CD4-positive, alpha-beta memory T cell (primary cell): ENCODE measurements around the gene SLC35F3. TPM values are rescaled to one million over a fixed set of nuclear protein-coding genes. Genes with fewer than 3 reads are reported as not detected.

Experiments
- CTCF ChIA-PET: fragments of 350-600 bp; sonication (Branson Sonifier 250); formaldehyde crosslinking; loops from one replicate; lab custom pipeline; 2021; ENCODE audit warnings: inconsistent platforms; ENCODE audit not compliant: partially characterized antibody; lab: Charles Lee
- POLR2A ChIA-PET: fragments of 350-600 bp; sonication (Branson Sonifier 250); formaldehyde crosslinking; loops from one replicate; lab custom pipeline; 2021; ENCODE audit not compliant: partially characterized antibody; lab: Charles Lee
- DNase-seq, 5 donors: peaks; one replicate each; pipeline versions ENCODE4 v3.0.0 to v3.0.0-alpha.2; 2020 to 2022; ENCODE audit warnings: mixed read lengths in 1 of 5
- H3K27ac ChIP-seq: one replicate; pipeline ENCODE4 v1.7.0; 2013; ENCODE audit warnings: low read depth, low read length
- H3K27me3 ChIP-seq: 2 replicates; pipeline ENCODE4 v1.7.0; 2013; ENCODE audit warnings: mild to moderate bottlenecking, low read length, moderate library complexity; ENCODE audit not compliant: insufficient read depth
- H3K36me3 ChIP-seq: 2 replicates; pipeline ENCODE4 v1.7.0; 2013; ENCODE audit warnings: mild to moderate bottlenecking, low read length, moderate library complexity; ENCODE audit not compliant: insufficient read depth
- H3K4me1 ChIP-seq: 2 replicates; pipeline ENCODE4 v1.7.0; 2013; ENCODE audit warnings: mild to moderate bottlenecking, low read length, moderate library complexity; ENCODE audit not compliant: insufficient read depth
- H3K4me3 ChIP-seq, 2 donors: one replicate each; pipeline ENCODE4 v1.7.0; 2013; ENCODE audit warnings: low read length in 2 of 2, mild to moderate bottlenecking in 1 of 2
- H3K9me3 ChIP-seq, 2 donors: one replicate each; pipeline ENCODE4 v1.7.0; 2013; ENCODE audit warnings: low read length in 2 of 2, control low read depth in 1 of 2; ENCODE audit not compliant: control insufficient read depth in 1 of 2
- H3K27ac Mint-ChIP-seq, 7 donors: one replicate each; pipeline ENCODE4 v1.8.0; 2020 to 2021; ENCODE audit warnings: mixed read lengths in 7 of 7, mild to moderate bottlenecking in 6 of 7, inconsistent platforms in 3 of 7, moderate library complexity in 3 of 7
- H3K27me3 Mint-ChIP-seq, 2 donors: one replicate each; pipeline ENCODE4 v1.8.0; 2020 to 2021; ENCODE audit warnings: mixed read lengths in 2 of 2
- H3K36me3 Mint-ChIP-seq, 2 donors: one replicate each; pipeline ENCODE4 v1.8.0; 2020 to 2021; ENCODE audit warnings: mixed read lengths in 2 of 2, inconsistent platforms in 1 of 2, mild to moderate bottlenecking in 1 of 2
- H3K4me1 Mint-ChIP-seq, 4 donors: one replicate each; pipeline ENCODE4 v1.8.0; 2020 to 2021; ENCODE audit warnings: mixed read lengths in 4 of 4, mild to moderate bottlenecking in 1 of 4
- H3K4me3 Mint-ChIP-seq, 8 donors: one replicate each; pipeline ENCODE4 v1.8.0; 2020 to 2021; ENCODE audit warnings: mixed read lengths in 8 of 8, mild to moderate bottlenecking in 7 of 8, moderate library complexity in 6 of 8, inconsistent platforms in 3 of 8
- H3K9me3 Mint-ChIP-seq, 8 donors: one replicate each; pipeline ENCODE4 v1.8.0; 2020 to 2021; ENCODE audit warnings: mixed read lengths in 8 of 8, mild to moderate bottlenecking in 5 of 8, inconsistent platforms in 3 of 8, moderate library complexity in 1 of 8
- intact Hi-C: fragments of 100-400 bp; cut with micrococcal nuclease; formaldehyde crosslinking; loops from one replicate; pipeline ENCODE4 v1.15.1; 2023
- polyA plus RNA-seq, 2 donors: library from polyadenylated mRNA; unstranded; fragments of 300-500 nt; fragmentation: Illumina TruSeq; gene quantifications; one replicate each; pipeline ENCODE4 v1.2.3, GENCODE V29; 2021
- total RNA-seq, 2 experiments: library from RNA; stranded (reverse); gene quantifications; one replicate each; pipeline ENCODE4 v1.2.3, GENCODE V29; 2021

SLC35F3 gene
- total and polyA plus RNA-seq, 4 experiments from 2014 or later = 0.12 to 0.84 TPM; not detected in 2

GRCh38 chr1:234168061-234168724, 263.7 kb downstream of the SLC35F3 start:
- intact Hi-C loops = no loop called here
- Histone ChIP-seq H3K27me3 (no peaks in the 10 kb centered on the region), H3K9me3 (no peaks in the 10 kb centered on the region), H3K27ac (no peak overlapping the region), H3K36me3 (no peaks in the 10 kb centered on the region), H3K4me3 (no peak overlapping the region), H3K4me1 (peaks cover 19% of the 10 kb centered on the region)
- ChIA-PET POLR2A (no interaction called here), CTCF (no interaction called here)
- Mint-ChIP-seq H3K4me1 (peaks cover 5 to 32% (median 22%) of the 10 kb centered on the region in 4 donors), H3K27ac (no peak overlapping the region), H3K4me3 (no peak overlapping the region), H3K27me3 (peaks cover 0 to 4% of the 10 kb centered on the region in 2 donors), H3K36me3 (no peaks in the 10 kb centered on the region), H3K9me3 (no peaks in the 10 kb centered on the region)
- no peak for DNase-seq

- POLR2A ChIA-PET = no interaction called here
- Mint-ChIP-seq H3K4me1 (peaks cover 5 to 29% (median 19%) of the 10 kb centered on the region in 4 donors), H3K27me3 (peaks cover 0 to 4% of the 10 kb centered on the region in 2 donors), H3K4me3 (no peak overlapping the region), H3K36me3 (no peaks in the 10 kb centered on the region), H3K27ac (no peak overlapping the region), H3K9me3 (no peaks in the 10 kb centered on the region)
- no peak overlapping the region for H3K27ac ChIP-seq
- peaks cover 19% of the 10 kb centered on the region for H3K4me1 ChIP-seq
- no peak overlapping the region for H3K4me3 ChIP-seq
- DNase-seq = no peak
- no peaks in the 10 kb centered on the region for H3K9me3 ChIP-seq
- H3K36me3 ChIP-seq = no peaks in the 10 kb centered on the region
- intact Hi-C loops = no loop called here
- CTCF ChIA-PET = no interaction called here
- no peaks in the 10 kb centered on the region for H3K27me3 ChIP-seq
These were observed 264.8 kb downstream of the SLC35F3 start for GRCh38 chr1:234169161-234169849.

GRCh38 chr1:234170067-234170466, 265.6 kb downstream of the SLC35F3 start:
- H3K4me3 Mint-ChIP-seq = peak overlapping the region in 2 of 8 donors; percentile 49 to 58
- POLR2A ChIA-PET = no interaction called here

GRCh38 chr1:234170622-234171021, 266.1 kb downstream of the SLC35F3 start:
- DNase-seq = peak in 2 of 5 donors; percentile 1 to 8
- Mint-ChIP-seq H3K27ac (peak overlapping the region in 2 of 7 donors; percentile 52 to 57), H3K4me1 (peaks cover 5 to 22% (median 16%) of the 10 kb centered on the region in 4 donors), H3K4me3 (peak overlapping the region in 6 of 8 donors; percentile 33 to 62 (median 47)), H3K9me3 (no peaks in the 10 kb centered on the region), H3K27me3 (peaks cover 0 to 9% of the 10 kb centered on the region in 2 donors), H3K36me3 (no peaks in the 10 kb centered on the region)
- Histone ChIP-seq H3K27ac (no peak overlapping the region), H3K4me1 (peaks cover 19% of the 10 kb centered on the region), H3K9me3 (no peaks in the 10 kb centered on the region), H3K27me3 (no peaks in the 10 kb centered on the region), H3K36me3 (no peaks in the 10 kb centered on the region), H3K4me3 (no peak overlapping the region)
- ChIA-PET POLR2A (no interaction called here), CTCF (interaction anchor here (0.6 kb wide), 1 partner anchor 155 kb away, joined by 3 read pairs; no protein-coding TSS in a partner anchor)
- intact Hi-C loops = no loop called here

More at GRCh38 chr1:234170067-234170466, 265.6 kb downstream of the SLC35F3 start:
- Histone ChIP-seq H3K36me3 (no peaks in the 10 kb centered on the region), H3K27ac (no peak overlapping the region), H3K9me3 (no peaks in the 10 kb centered on the region), H3K27me3 (no peaks in the 10 kb centered on the region), H3K4me3 (no peak overlapping the region), H3K4me1 (peaks cover 19% of the 10 kb centered on the region)
- H3K4me1 Mint-ChIP-seq = peaks cover 5 to 22% (median 16%) of the 10 kb centered on the region in 4 donors
- H3K9me3 Mint-ChIP-seq = no peaks in the 10 kb centered on the region
- H3K27ac Mint-ChIP-seq = no peak overlapping the region
- peaks cover 0 to 9% of the 10 kb centered on the region in 2 donors for H3K27me3 Mint-ChIP-seq
- H3K36me3 Mint-ChIP-seq = no peaks in the 10 kb centered on the region
- intact Hi-C loops = no loop called here
- CTCF ChIA-PET = interaction anchor here (0.6 kb wide), 1 partner anchor 156 kb away, joined by 3 read pairs; no protein-coding TSS in a partner anchor
- no peak for DNase-seq

- intact Hi-C loops = no loop called here
- CTCF ChIA-PET = interaction anchor here (0.6 kb wide), 1 partner anchor 53 kb away, joined by 3 read pairs; no protein-coding TSS in a partner anchor
- no peak overlapping the region for H3K4me3 Mint-ChIP-seq
These were observed 269.5 kb downstream of the SLC35F3 start for GRCh38 chr1:234173968-234174367.

GRCh38 chr1:234175363-234175762, 270.9 kb downstream of the SLC35F3 start:
- intact Hi-C loops = no loop called here

More at GRCh38 chr1:234173968-234174367, 269.5 kb downstream of the SLC35F3 start:
- no peak overlapping the region for H3K27ac ChIP-seq
- H3K9me3 ChIP-seq = no peaks in the 10 kb centered on the region
- POLR2A ChIA-PET = no interaction called here
- H3K4me1 Mint-ChIP-seq = peaks cover 5 to 22% (median 15%) of the 10 kb centered on the region in 4 donors
- peaks cover 0 to 11% (median 6%) of the 10 kb centered on the region in 8 donors for H3K9me3 Mint-ChIP-seq
- no peaks in the 10 kb centered on the region for H3K36me3 ChIP-seq
- no peak overlapping the region for H3K4me3 ChIP-seq
- no peak for DNase-seq
- peaks cover 4 to 22% of the 10 kb centered on the region in 2 donors for H3K27me3 Mint-ChIP-seq
- H3K4me1 ChIP-seq = peaks cover 19% of the 10 kb centered on the region
- H3K27me3 ChIP-seq = no peaks in the 10 kb centered on the region
- H3K27ac Mint-ChIP-seq = no peak overlapping the region
- H3K36me3 Mint-ChIP-seq = peaks cover 0 to 3% of the 10 kb centered on the region in 2 donors

GRCh38 chr1:234176000-234176399, 271.5 kb downstream of the SLC35F3 start:
- Mint-ChIP-seq H3K4me3 (no peak overlapping the region), H3K27ac (no peak overlapping the region), H3K27me3 (peaks cover 8 to 33% of the 10 kb centered on the region in 2 donors), H3K9me3 (peaks cover 0 to 11% (median 6%) of the 10 kb centered on the region in 8 donors), H3K4me1 (peaks cover 0 to 11% (median 5%) of the 10 kb centered on the region in 4 donors), H3K36me3 (peaks cover 0 to 3% of the 10 kb centered on the region in 2 donors)
- no peak for DNase-seq
- intact Hi-C loops = no loop called here
- H3K9me3 ChIP-seq = no peaks in the 10 kb centered on the region
- no peaks in the 10 kb centered on the region for H3K36me3 ChIP-seq
- H3K27me3 ChIP-seq = no peaks in the 10 kb centered on the region
- CTCF ChIA-PET = no interaction called here
- no peak overlapping the region for H3K4me3 ChIP-seq
- peaks cover 9% of the 10 kb centered on the region for H3K4me1 ChIP-seq
- POLR2A ChIA-PET = no interaction called here
- no peak overlapping the region for H3K27ac ChIP-seq

More at GRCh38 chr1:234175363-234175762, 270.9 kb downstream of the SLC35F3 start:
- peaks cover 0 to 11% (median 6%) of the 10 kb centered on the region in 8 donors for H3K9me3 Mint-ChIP-seq
- peaks cover 0 to 3% of the 10 kb centered on the region in 2 donors for H3K36me3 Mint-ChIP-seq
- POLR2A ChIA-PET = no interaction called here
- no peak overlapping the region for H3K27ac Mint-ChIP-seq
- Histone ChIP-seq H3K27me3 (no peaks in the 10 kb centered on the region), H3K36me3 (no peaks in the 10 kb centered on the region), H3K4me1 (peaks cover 15% of the 10 kb centered on the region), H3K9me3 (no peaks in the 10 kb centered on the region), H3K4me3 (no peak overlapping the region), H3K27ac (no peak overlapping the region)
- CTCF ChIA-PET = no interaction called here
- H3K4me3 Mint-ChIP-seq = no peak overlapping the region
- peaks cover 4 to 17% (median 11%) of the 10 kb centered on the region in 4 donors for H3K4me1 Mint-ChIP-seq
- DNase-seq = no peak
- peaks cover 6 to 30% of the 10 kb centered on the region in 2 donors for H3K27me3 Mint-ChIP-seq
